Germinal center (tissue), 1 donor: Measurements from ENCODE around the gene EHD3.

Experiments
- DNase-seq: peaks from one replicate; pipeline ENCODE4 v3.0.0; 2012; ENCODE audit warnings: mixed read lengths, low spot score

EHD3 gene

GRCh38 chr2:31233741-31234682, at the start of gene EHD3:
EHD3 (plus strand) TSS chr2:31234152; CDS start chr2:31234622, 470 bp downstream.
- peak; percentile 86 for DNase-seq

- no peak for DNase-seq
Measured at GRCh38 chr2:31187166-31187565, 46.8 kb upstream of the EHD3 start.

- DNase-seq = no peak
Measured at GRCh38 chr2:31188131-31188530, 45.8 kb upstream of the EHD3 start.

GRCh38 chr2:31189141-31189540, 44.8 kb upstream of the EHD3 start:
- no peak for DNase-seq

GRCh38 chr2:31190188-31190587, 43.8 kb upstream of the EHD3 start:
- no peak for DNase-seq

- no peak for DNase-seq
Measured at GRCh38 chr2:31191931-31192330, 42.0 kb upstream of the EHD3 start.

GRCh38 chr2:31192396-31192795, 41.6 kb upstream of the EHD3 start:
- DNase-seq = no peak

GRCh38 chr2:31192851-31193392, 41.0 kb upstream of the EHD3 start:
- no peak for DNase-seq

- DNase-seq = no peak
Measured at GRCh38 chr2:31193806-31194205, 40.1 kb upstream of the EHD3 start.

- DNase-seq = no peak
Measured at GRCh38 chr2:31196622-31197021, 37.3 kb upstream of the EHD3 start.

- DNase-seq = no peak
Measured at GRCh38 chr2:31197166-31197565, 36.8 kb upstream of the EHD3 start.

- DNase-seq = no peak
Measured at GRCh38 chr2:31197669-31198068, 36.3 kb upstream of the EHD3 start.

- no peak for DNase-seq
Measured at GRCh38 chr2:31199206-31199605, 34.7 kb upstream of the EHD3 start.

- DNase-seq = no peak
Measured at GRCh38 chr2:31200972-31201371, 33.0 kb upstream of the EHD3 start.

GRCh38 chr2:31202041-31202440, 31.9 kb upstream of the EHD3 start:
- DNase-seq = no peak

- DNase-seq = no peak
Measured at GRCh38 chr2:31202833-31203232, 31.1 kb upstream of the EHD3 start.

GRCh38 chr2:31203916-31204315, 30.0 kb upstream of the EHD3 start:
- no peak for DNase-seq

- no peak for DNase-seq
Measured at GRCh38 chr2:31204783-31205182, 29.2 kb upstream of the EHD3 start.

GRCh38 chr2:31205186-31205585, 28.8 kb upstream of the EHD3 start:
- no peak for DNase-seq

- DNase-seq = no peak
Measured at GRCh38 chr2:31205613-31206012, 28.3 kb upstream of the EHD3 start.

- no peak for DNase-seq
Measured at GRCh38 chr2:31207790-31208189, 26.2 kb upstream of the EHD3 start.

- DNase-seq = no peak
Measured at GRCh38 chr2:31208240-31208639, 25.7 kb upstream of the EHD3 start.
